ENCODE results near the gene STK31. TPM values are rescaled to one million over a fixed set of nuclear protein-coding genes. Genes with fewer than 3 reads are reported as not detected.
"Not testable (repeated sequence)": the region's sequence is repeated elsewhere in the genome, so short reads cannot be mapped to it uniquely, and the experiment has no call there.

The STK31 gene
- total RNA-seq, 2 donors from 2014 or later = 0.33 TPM; not detected in 1

GRCh38 chr7:23746629-23747028, 36.6 kb downstream of the STK31 start:
- no peak for DNase-seq (ENCODE audit: low spot score)
- Histone ChIP-seq H3K27ac (no peak overlapping the region), H3K36me3 (no peaks in the 10 kb centered on the region), H3K9me3 (peaks cover 4 to 23% of the 10 kb centered on the region in 2 donors), H3K4me3 (no peak overlapping the region), H3K27me3 (no peaks in the 10 kb centered on the region), H3K4me1 (no peaks in the 10 kb centered on the region)
- TF ChIP-seq CTCF (IDR thresholded peaks at IDR 0.05) = no peak

DNA sequence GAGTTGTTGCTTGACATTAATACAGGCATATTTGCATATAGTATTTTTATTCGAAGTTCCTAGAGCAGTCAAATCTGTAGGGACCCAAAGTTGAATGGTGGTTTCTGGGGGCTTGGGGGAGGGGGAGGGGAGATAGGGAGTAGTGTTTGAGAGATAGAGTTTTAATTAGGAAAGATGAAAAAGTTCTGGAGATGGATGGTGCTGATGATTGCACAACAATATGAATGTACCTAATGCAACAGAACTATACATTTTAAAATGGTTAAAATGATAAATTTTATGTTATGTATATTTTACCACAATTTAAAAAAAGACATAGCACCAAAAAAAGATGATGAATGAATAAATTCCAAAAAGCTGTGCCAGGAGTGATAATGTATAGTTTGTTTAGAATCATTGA, 41.8 kb downstream of the STK31 start:
- TF ChIP-seq CTCF (IDR thresholded peaks at IDR 0.05) = no peak
- Histone ChIP-seq H3K36me3 (no peaks in the 10 kb centered on the region), H3K4me3 (no peak overlapping the region), H3K9me3 (no peaks in the 10 kb centered on the region), H3K27ac (no peak overlapping the region), H3K27me3 (no peaks in the 10 kb centered on the region), H3K4me1 (no peaks in the 10 kb centered on the region)
- no peak for DNase-seq (ENCODE audit: low spot score)

GRCh38 chr7:23758839-23759238, 48.8 kb downstream of the STK31 start:
- not testable (repeated sequence) for DNase-seq (ENCODE audit: low spot score); H3K36me3 ChIP-seq; H3K4me3 ChIP-seq; H3K9me3 ChIP-seq; H3K27me3 ChIP-seq; H3K27ac ChIP-seq; H3K4me1 ChIP-seq

- no peak for DNase-seq (ENCODE audit: low spot score)
- Histone ChIP-seq H3K4me1 (no peaks in the 10 kb centered on the region), H3K9me3 (no peaks in the 10 kb centered on the region), H3K4me3 (no peak overlapping the region), H3K27me3 (no peaks in the 10 kb centered on the region), H3K36me3 (no peaks in the 10 kb centered on the region), H3K27ac (no peak overlapping the region)
- TF ChIP-seq CTCF (IDR thresholded peaks at IDR 0.05) = no peak
These were observed 49.8 kb downstream of the STK31 start for GRCh38 chr7:23759671-23760391.

DNA sequence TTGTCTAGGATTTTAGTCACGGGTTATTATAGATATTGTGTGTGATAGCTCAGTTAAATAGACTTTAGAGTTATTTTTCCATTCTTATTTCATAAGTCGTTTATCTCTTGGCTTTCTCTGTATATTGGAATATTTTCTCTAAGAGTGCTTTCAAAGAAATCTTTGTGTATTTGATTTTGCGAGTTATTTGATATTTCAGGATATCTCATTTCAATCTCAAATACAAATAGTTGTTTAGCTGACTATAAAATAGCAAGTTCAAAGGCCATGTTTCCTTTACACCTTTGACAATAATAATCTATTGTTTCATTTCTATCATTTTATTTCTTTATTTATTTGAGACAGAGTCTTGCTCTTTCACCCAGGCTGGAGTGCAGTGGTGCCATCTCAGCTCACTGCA, 55.9 kb downstream of the STK31 start:
- H3K4me3 ChIP-seq = no peak overlapping the region
- no peaks in the 10 kb centered on the region for H3K4me1 ChIP-seq
- H3K27me3 ChIP-seq = no peaks in the 10 kb centered on the region
- DNase-seq (ENCODE audit: low spot score) = no peak
- H3K36me3 ChIP-seq = no peaks in the 10 kb centered on the region
- TF ChIP-seq CTCF (IDR thresholded peaks at IDR 0.05) = no peak
- no peak overlapping the region for H3K27ac ChIP-seq
- H3K9me3 ChIP-seq = no peaks in the 10 kb centered on the region

GRCh38 chr7:23767514-23767913, 57.5 kb downstream of the STK31 start:
- no peaks in the 10 kb centered on the region for H3K4me1 ChIP-seq
- no peak overlapping the region for H3K4me3 ChIP-seq
- no peaks in the 10 kb centered on the region for H3K9me3 ChIP-seq
- no peak for TF ChIP-seq CTCF (IDR thresholded peaks at IDR 0.05)
- DNase-seq (ENCODE audit: low spot score) = no peak
- no peaks in the 10 kb centered on the region for H3K27me3 ChIP-seq
- H3K27ac ChIP-seq = no peak overlapping the region
- no peaks in the 10 kb centered on the region for H3K36me3 ChIP-seq
